Tibial nerve (tissue), 4 donors: Measurements from ENCODE around the gene OLFM4.

Source experiments
- EP300 ChIP-seq, 2 donors: sonication (generic); formaldehyde crosslinking; IDR thresholded peaks; one replicate each; pipeline ENCODE4 v1.6.1; 2017; ENCODE audit warnings: antibody characterized with exemption in 2 of 2, mild to moderate bottlenecking in 1 of 2
- TF ChIP-seq, protein P1 (sequence below), 5 experiments: fragments of 200-600 bp in 3 of 5; fragments of 450-650 bp in 2 of 5; sonication (generic) in 3 of 5; IDR thresholded peaks; one replicate each; pipeline ENCODE4 v1.5.1; 2016 to 2019; ENCODE audit warnings: antibody characterized with exemption in 5 of 5, mild to moderate bottlenecking in 3 of 5, moderate library complexity in 2 of 5

- TF ChIP-seq, protein P1, sequence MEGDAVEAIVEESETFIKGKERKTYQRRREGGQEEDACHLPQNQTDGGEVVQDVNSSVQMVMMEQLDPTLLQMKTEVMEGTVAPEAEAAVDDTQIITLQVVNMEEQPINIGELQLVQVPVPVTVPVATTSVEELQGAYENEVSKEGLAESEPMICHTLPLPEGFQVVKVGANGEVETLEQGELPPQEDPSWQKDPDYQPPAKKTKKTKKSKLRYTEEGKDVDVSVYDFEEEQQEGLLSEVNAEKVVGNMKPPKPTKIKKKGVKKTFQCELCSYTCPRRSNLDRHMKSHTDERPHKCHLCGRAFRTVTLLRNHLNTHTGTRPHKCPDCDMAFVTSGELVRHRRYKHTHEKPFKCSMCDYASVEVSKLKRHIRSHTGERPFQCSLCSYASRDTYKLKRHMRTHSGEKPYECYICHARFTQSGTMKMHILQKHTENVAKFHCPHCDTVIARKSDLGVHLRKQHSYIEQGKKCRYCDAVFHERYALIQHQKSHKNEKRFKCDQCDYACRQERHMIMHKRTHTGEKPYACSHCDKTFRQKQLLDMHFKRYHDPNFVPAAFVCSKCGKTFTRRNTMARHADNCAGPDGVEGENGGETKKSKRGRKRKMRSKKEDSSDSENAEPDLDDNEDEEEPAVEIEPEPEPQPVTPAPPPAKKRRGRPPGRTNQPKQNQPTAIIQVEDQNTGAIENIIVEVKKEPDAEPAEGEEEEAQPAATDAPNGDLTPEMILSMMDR (IDR thresholded peaks at IDR 0.05) = no peak
- no peak for TF ChIP-seq EP300 (IDR thresholded peaks at IDR 0.05)
These were observed 11.1 kb upstream of the OLFM4 start for GRCh38 chr13:53017433-53017970.
